K562 (cell line): ENCODE data around the gene COL4A4. TPM values are rescaled to one million over a fixed set of nuclear protein-coding genes. Genes with fewer than 3 reads are reported as not detected.

Source experiments
- ATAC-seq: fragments of 200-7000 bp; cut with Tn5 transposase; 3 replicates; pipeline ENCODE4 v1.9.1; 2020; ENCODE audit warnings: moderate library complexity
- BruUV-seq: library from RNA; stranded (reverse); fragments of 400-500 nt; replicated peaks from 2 replicates; lab custom pipeline; 2021; lab: Mats Ljungman, UMichigan
- CTCF ChIA-PET: fragments of 300-600 bp; formaldehyde crosslinking; extraction: SDS; loops from one replicate; lab custom pipeline; 2021; ENCODE audit warnings: low intra/inter-chr PET ratio; lab: Yijun Ruan, JAX
- POLR2A ChIA-PET: fragments of 300-600, 350-650 bp; sonication (Branson Sonifier 250); formaldehyde crosslinking; extraction: SDS; loops from one replicate; lab custom pipeline; 2021; ENCODE audit warnings: antibody characterized with exemption, inconsistent platforms; lab: Yijun Ruan, JAX
- DNase-seq, 4 experiments: peaks; one replicate each; pipeline versions ENCODE4 v3.0.0 to v3.0.0-alpha.2; 2011 to 2018; ENCODE audit warnings: low spot score in 3 of 4, mixed read lengths in 3 of 4; ENCODE audit errors: extremely low read depth in 1 of 4
- FAIRE-seq: peaks from 2 replicates; lab custom pipeline; 2011; peaks lifted over from hg19 to GRCh38; lab: Jason Lieb, UNC
- H2AFZ ChIP-seq: 2 replicates; pipeline ENCODE4 v1.6.0; 2011; ENCODE audit warnings: low read depth, low read length, control low read depth, inconsistent platforms
- H3K27ac ChIP-seq: fragments of 200-600 bp; 3 replicates; pipeline ENCODE4 v1.8.0; 2011; ENCODE audit warnings: low read depth, mild to moderate bottlenecking, control low read depth, inconsistent platforms, low read length, moderate library complexity, mixed read lengths; ENCODE audit errors: extremely low read depth
- H3K27me3 ChIP-seq, 2 experiments: fragments of 300-600 bp in 1 of 2; 2 replicates in 1 of 2; 3 replicates in 1 of 2; pipeline versions ENCODE4 v1.6.0 to v1.8.0; 2011; ENCODE audit warnings: inconsistent platforms in 2 of 2, low read length in 2 of 2, mild to moderate bottlenecking in 1 of 2, mixed read lengths in 1 of 2, moderate library complexity in 1 of 2; ENCODE audit not compliant: control insufficient read depth in 2 of 2, insufficient read depth in 2 of 2
- H3K36me3 ChIP-seq: fragments of 300-600 bp; 3 replicates; pipeline ENCODE4 v1.8.0; 2011; ENCODE audit warnings: mild to moderate bottlenecking, low read length, inconsistent platforms; ENCODE audit not compliant: control insufficient read depth, insufficient read depth
- H3K4me1 ChIP-seq, 2 experiments: fragments of 200-600 bp in 1 of 2; replicated peaks in 1 of 2; 2 replicates in 1 of 2; 3 replicates in 1 of 2; pipeline versions ENCODE4 v1.5.1 to v1.8.0; 2011; ENCODE audit warnings: inconsistent platforms in 2 of 2, low read length in 2 of 2, mild to moderate bottlenecking in 1 of 2, mixed read lengths in 1 of 2, moderate library complexity in 1 of 2; ENCODE audit not compliant: control insufficient read depth in 2 of 2, insufficient read depth in 2 of 2
- H3K4me2 ChIP-seq: 2 replicates; pipeline ENCODE4 v1.6.1; 2011; ENCODE audit warnings: low read length, control low read depth, inconsistent platforms, mixed read lengths; ENCODE audit not compliant: insufficient read depth
- H3K4me3 ChIP-seq: fragments of 200-600 bp; sonication (generic), shearing (Covaris generic); 2 replicates; pipeline ENCODE4 v1.5.1; 2016; ENCODE audit warnings: control low read depth, inconsistent platforms
- H3K79me2 ChIP-seq: fragments of 200-600 bp; 3 replicates; pipeline ENCODE4 v1.8.0; 2011; ENCODE audit warnings: low read length, inconsistent platforms; ENCODE audit not compliant: control insufficient read depth, insufficient read depth
- H3K9ac ChIP-seq, 2 experiments: 2 replicates each; pipeline versions ENCODE4 v1.6.0 to v1.6.1; 2011; ENCODE audit warnings: low read depth in 2 of 2, low read length in 2 of 2, control low read depth in 1 of 2, inconsistent platforms in 1 of 2, mild to moderate bottlenecking in 1 of 2, mixed read lengths in 1 of 2; ENCODE audit not compliant: insufficient read depth in 1 of 2
- H3K9me1 ChIP-seq: one replicate; pipeline ENCODE4 v1.6.0; 2011; ENCODE audit warnings: inconsistent platforms, mild to moderate bottlenecking, low read length, moderate library complexity; ENCODE audit not compliant: control insufficient read depth, insufficient read depth
- H3K9me3 ChIP-seq: replicated peaks from 2 replicates; pipeline ENCODE4 v1.5.1; 2011; ENCODE audit warnings: low read depth, low read length, inconsistent platforms; ENCODE audit not compliant: control insufficient read depth, insufficient read depth
- H4K20me1 ChIP-seq: replicated peaks from 2 replicates; pipeline ENCODE4 v1.6.1; 2011; ENCODE audit warnings: low read length, inconsistent platforms, mixed read lengths; ENCODE audit not compliant: control insufficient read depth, insufficient read depth
- BHLHE40 ChIP-seq: IDR thresholded peaks from 2 replicates; pipeline ENCODE4 v1.6.1; 2011; ENCODE audit warnings: low read length, improper control_type of control experiment
- HMGXB4 ChIP-seq: sonication (generic); formaldehyde crosslinking; IDR thresholded peaks from 2 replicates; pipeline ENCODE4 v1.8.1; 2023; ENCODE audit warnings: mild to moderate bottlenecking, missing genetic modification reagents
- KDM1A ChIP-seq, 2 experiments: fragments of 450-650 bp; IDR thresholded peaks; 2 replicates each; pipeline ENCODE4 v1.6.1; 2016; ENCODE audit warnings: mild to moderate bottlenecking in 2 of 2
- L3MBTL2 ChIP-seq: fragments of 450-650 bp; IDR thresholded peaks from 2 replicates; pipeline ENCODE4 v1.6.1; 2016; ENCODE audit warnings: mild to moderate bottlenecking, moderate library complexity
- NEUROD1 ChIP-seq: fragments of 150-350 bp; IDR thresholded peaks from 2 replicates; pipeline ENCODE4 v1.6.1; 2014; ENCODE audit warnings: borderline replicate concordance, low read length, low read depth; ENCODE audit not compliant: partially characterized antibody
- POLR2A ChIP-seq: fragments of 450-650 bp; conservative IDR thresholded peaks from 2 replicates; pipeline ENCODE4 v1.6.1; 2016
- RFX5 ChIP-seq: IDR thresholded peaks from 2 replicates; pipeline ENCODE4 v1.6.1; 2011; ENCODE audit warnings: low read depth, mild to moderate bottlenecking, improper control_type of control experiment, low read length
- ZNF12 ChIP-seq: sonication (generic); formaldehyde crosslinking; IDR thresholded peaks from 2 replicates; pipeline ENCODE4 v1.4.0; 2020; ENCODE audit warnings: mild to moderate bottlenecking, missing genetic modification reagents
- ZNF707 ChIP-seq: fragments of 250-450 bp; sonication (Bioruptor Pico); conservative IDR thresholded peaks from 2 replicates; pipeline ENCODE4 v1.8.0; 2022; ENCODE audit warnings: inconsistent platforms, mild to moderate bottlenecking, moderate library complexity
- WGBS: fragments of 100-300 bp; shearing (Covaris generic); methylation state at CpG from one replicate; pipeline ENCODE4 v1.1.6; 2016; ENCODE audit warnings: low coverage, mixed read lengths; ENCODE audit not compliant: insufficient coverage; ENCODE audit errors: missing lambda C conversion rate; 5-methylcytosine and 5-hydroxymethylcytosine counted together
- in situ Hi-C: fragments of 300-500 bp; cut with MboI; formaldehyde crosslinking; loops from 4 replicates; pipeline ENCODE4 v1.15.0; 2018; ENCODE audit warnings: inconsistent platforms, mixed read lengths
- intact Hi-C: fragments of 100-400 bp; cut with micrococcal nuclease; formaldehyde crosslinking; loops from 2 replicates; pipeline ENCODE4 v1.14.2; 2022
- polyA plus RNA-seq, 8 experiments: library from polyadenylated mRNA; depleted of rRNA in 4 of 8; stranded (reverse) in 5 of 8; unstranded in 3 of 8; fragments of >200 nt; fragmentation: Nextera tagmentation in 2 of 8; fragmentation: Illumina TruSeq in 1 of 8; extraction: Ambion mirVana in 2 of 8; extraction: Trizol in 1 of 8; gene quantifications; 2 replicates each; pipeline versions ENCODE4 v1.2.1 to v1.2.3, GENCODE V29; 2011 to 2014; ENCODE audit warnings: inconsistent platforms in 1 of 8, missing spikeins in 1 of 8
- total RNA-seq, 7 experiments: library from RNA; depleted of rRNA in 6 of 7; stranded (reverse); fragments of >200 nt in 6 of 7; fragmentation: Illumina TruSeq in 2 of 7; extraction: Trizol in 2 of 7; gene quantifications; 2 replicates each; pipeline versions ENCODE4 v1.2.1 to v1.2.3, GENCODE V29; 2011 to 2021; ENCODE audit warnings: low replicate concordance in 1 of 7
- TF ChIP-seq, protein P1 (sequence below): fragments of 200-600 bp; sonication (generic); IDR thresholded peaks from one replicate; pipeline ENCODE4 v1.6.1; 2012; ENCODE audit warnings: mild to moderate bottlenecking, low read depth, low read length, inconsistent platforms

Gene COL4A4
- total and polyA plus RNA-seq, 9 of the 15 experiments (the other 6 are each of a cell fraction or from before 2014, with no cell fraction given): under 0.01 to 0.01 TPM; not detected in 7

GRCh38 chr2:226970362-226970761, 193.6 kb downstream of the COL4A4 start:
- Histone ChIP-seq H3K4me1 (no peaks in the 10 kb centered on the region), H3K79me2 (no peaks in the 10 kb centered on the region), H2AFZ (no peak overlapping the region), H3K27me3 (no peaks in the 10 kb centered on the region), H4K20me1 (no peaks in the 10 kb centered on the region), H3K9me1 (no peaks in the 10 kb centered on the region), H3K9me3 (no peaks in the 10 kb centered on the region), H3K4me3 (no peak overlapping the region), H3K9ac (no peak overlapping the region), H3K36me3 (no peaks in the 10 kb centered on the region), H3K27ac (no peak overlapping the region), H3K4me2 (no peak overlapping the region)
- ATAC-seq (no peak), FAIRE-seq (no peak), DNase-seq (no peak)
- intact Hi-C loops (no loop called here), in situ Hi-C loops (no loop called here)
- TF ChIP-seq RFX5: no peak
- TF ChIP-seq KDM1A (IDR thresholded peaks at IDR 0.05): no peak
- TF ChIP-seq HMGXB4 (CRISPR knock-in tag): no peak
- TF ChIP-seq POLR2A: no peak
- TF ChIP-seq ZNF707 (CRISPR knock-in tag): no peak
- TF ChIP-seq ZNF12 (CRISPR knock-in tag): no peak
- TF ChIP-seq NEUROD1: no peak
- no peak for TF ChIP-seq L3MBTL2
- no peak for TF ChIP-seq BHLHE40
- TF ChIP-seq, protein P1, sequence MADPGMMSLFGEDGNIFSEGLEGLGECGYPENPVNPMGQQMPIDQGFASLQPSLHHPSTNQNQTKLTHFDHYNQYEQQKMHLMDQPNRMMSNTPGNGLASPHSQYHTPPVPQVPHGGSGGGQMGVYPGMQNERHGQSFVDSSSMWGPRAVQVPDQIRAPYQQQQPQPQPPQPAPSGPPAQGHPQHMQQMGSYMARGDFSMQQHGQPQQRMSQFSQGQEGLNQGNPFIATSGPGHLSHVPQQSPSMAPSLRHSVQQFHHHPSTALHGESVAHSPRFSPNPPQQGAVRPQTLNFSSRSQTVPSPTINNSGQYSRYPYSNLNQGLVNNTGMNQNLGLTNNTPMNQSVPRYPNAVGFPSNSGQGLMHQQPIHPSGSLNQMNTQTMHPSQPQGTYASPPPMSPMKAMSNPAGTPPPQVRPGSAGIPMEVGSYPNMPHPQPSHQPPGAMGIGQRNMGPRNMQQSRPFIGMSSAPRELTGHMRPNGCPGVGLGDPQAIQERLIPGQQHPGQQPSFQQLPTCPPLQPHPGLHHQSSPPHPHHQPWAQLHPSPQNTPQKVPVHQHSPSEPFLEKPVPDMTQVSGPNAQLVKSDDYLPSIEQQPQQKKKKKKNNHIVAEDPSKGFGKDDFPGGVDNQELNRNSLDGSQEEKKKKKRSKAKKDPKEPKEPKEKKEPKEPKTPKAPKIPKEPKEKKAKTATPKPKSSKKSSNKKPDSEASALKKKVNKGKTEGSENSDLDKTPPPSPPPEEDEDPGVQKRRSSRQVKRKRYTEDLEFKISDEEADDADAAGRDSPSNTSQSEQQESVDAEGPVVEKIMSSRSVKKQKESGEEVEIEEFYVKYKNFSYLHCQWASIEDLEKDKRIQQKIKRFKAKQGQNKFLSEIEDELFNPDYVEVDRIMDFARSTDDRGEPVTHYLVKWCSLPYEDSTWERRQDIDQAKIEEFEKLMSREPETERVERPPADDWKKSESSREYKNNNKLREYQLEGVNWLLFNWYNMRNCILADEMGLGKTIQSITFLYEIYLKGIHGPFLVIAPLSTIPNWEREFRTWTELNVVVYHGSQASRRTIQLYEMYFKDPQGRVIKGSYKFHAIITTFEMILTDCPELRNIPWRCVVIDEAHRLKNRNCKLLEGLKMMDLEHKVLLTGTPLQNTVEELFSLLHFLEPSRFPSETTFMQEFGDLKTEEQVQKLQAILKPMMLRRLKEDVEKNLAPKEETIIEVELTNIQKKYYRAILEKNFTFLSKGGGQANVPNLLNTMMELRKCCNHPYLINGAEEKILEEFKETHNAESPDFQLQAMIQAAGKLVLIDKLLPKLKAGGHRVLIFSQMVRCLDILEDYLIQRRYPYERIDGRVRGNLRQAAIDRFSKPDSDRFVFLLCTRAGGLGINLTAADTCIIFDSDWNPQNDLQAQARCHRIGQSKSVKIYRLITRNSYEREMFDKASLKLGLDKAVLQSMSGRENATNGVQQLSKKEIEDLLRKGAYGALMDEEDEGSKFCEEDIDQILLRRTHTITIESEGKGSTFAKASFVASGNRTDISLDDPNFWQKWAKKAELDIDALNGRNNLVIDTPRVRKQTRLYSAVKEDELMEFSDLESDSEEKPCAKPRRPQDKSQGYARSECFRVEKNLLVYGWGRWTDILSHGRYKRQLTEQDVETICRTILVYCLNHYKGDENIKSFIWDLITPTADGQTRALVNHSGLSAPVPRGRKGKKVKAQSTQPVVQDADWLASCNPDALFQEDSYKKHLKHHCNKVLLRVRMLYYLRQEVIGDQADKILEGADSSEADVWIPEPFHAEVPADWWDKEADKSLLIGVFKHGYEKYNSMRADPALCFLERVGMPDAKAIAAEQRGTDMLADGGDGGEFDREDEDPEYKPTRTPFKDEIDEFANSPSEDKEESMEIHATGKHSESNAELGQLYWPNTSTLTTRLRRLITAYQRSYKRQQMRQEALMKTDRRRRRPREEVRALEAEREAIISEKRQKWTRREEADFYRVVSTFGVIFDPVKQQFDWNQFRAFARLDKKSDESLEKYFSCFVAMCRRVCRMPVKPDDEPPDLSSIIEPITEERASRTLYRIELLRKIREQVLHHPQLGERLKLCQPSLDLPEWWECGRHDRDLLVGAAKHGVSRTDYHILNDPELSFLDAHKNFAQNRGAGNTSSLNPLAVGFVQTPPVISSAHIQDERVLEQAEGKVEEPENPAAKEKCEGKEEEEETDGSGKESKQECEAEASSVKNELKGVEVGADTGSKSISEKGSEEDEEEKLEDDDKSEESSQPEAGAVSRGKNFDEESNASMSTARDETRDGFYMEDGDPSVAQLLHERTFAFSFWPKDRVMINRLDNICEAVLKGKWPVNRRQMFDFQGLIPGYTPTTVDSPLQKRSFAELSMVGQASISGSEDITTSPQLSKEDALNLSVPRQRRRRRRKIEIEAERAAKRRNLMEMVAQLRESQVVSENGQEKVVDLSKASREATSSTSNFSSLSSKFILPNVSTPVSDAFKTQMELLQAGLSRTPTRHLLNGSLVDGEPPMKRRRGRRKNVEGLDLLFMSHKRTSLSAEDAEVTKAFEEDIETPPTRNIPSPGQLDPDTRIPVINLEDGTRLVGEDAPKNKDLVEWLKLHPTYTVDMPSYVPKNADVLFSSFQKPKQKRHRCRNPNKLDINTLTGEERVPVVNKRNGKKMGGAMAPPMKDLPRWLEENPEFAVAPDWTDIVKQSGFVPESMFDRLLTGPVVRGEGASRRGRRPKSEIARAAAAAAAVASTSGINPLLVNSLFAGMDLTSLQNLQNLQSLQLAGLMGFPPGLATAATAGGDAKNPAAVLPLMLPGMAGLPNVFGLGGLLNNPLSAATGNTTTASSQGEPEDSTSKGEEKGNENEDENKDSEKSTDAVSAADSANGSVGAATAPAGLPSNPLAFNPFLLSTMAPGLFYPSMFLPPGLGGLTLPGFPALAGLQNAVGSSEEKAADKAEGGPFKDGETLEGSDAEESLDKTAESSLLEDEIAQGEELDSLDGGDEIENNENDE: no peak
- CTCF ChIA-PET: no interaction called here
- 77% methylated on average over 3 of the region's 3 CpGs for WGBS
- no TSS peak for BruUV-seq
- POLR2A ChIA-PET: no interaction called here
